Fibroblast of skin of abdomen (primary cell): ENCODE measurements around the gene CTAG2.
A peak's percentile ranks its signal among the peaks of the same experiment; 100 is the strongest.
"Not testable (repeated sequence)": the region's sequence is repeated elsewhere in the genome, so short reads cannot be mapped to it uniquely, and the experiment has no call there.

Experiments
- DNase-seq: peaks from one replicate; pipeline ENCODE4 v3.0.0-alpha.2; 2013

Gene CTAG2

GRCh38 chrX:154645745-154646378 lies 7.5 kb downstream of the CTAG2 start:
- not testable (repeated sequence) for DNase-seq

GRCh38 chrX:154643708-154644107 lies 9.7 kb downstream of the CTAG2 start:
- not testable (repeated sequence) for DNase-seq

GRCh38 chrX:154641740-154642139 lies 11.6 kb downstream of the CTAG2 start:
- DNase-seq = not testable (repeated sequence)

GRCh38 chrX:154633661-154634060 lies 19.7 kb downstream of the CTAG2 start:
- not testable (repeated sequence) for DNase-seq

GRCh38 chrX:154630949-154631348 lies 22.4 kb downstream of the CTAG2 start:
- not testable (repeated sequence) for DNase-seq

- DNase-seq = not testable (repeated sequence)
Measured at GRCh38 chrX:154628960-154629359, 24.4 kb downstream of the CTAG2 start.

- not testable (repeated sequence) for DNase-seq
Measured at GRCh38 chrX:154620767-154621414, 32.5 kb downstream of the CTAG2 start.

- not testable (repeated sequence) for DNase-seq
Measured at GRCh38 chrX:154619182-154619581, 34.2 kb downstream of the CTAG2 start, which contains the start of gene CTAG1B. CTAG1B (minus strand) TSS chrX:154619282; CDS start chrX:154619218, 64 bp downstream.

GRCh38 chrX:154613586-154613985 lies 39.8 kb downstream of the CTAG2 start:
- DNase-seq = not testable (repeated sequence)

GRCh38 chrX:154611146-154611545 lies 42.2 kb downstream of the CTAG2 start:
- DNase-seq = not testable (repeated sequence)

GRCh38 chrX:154608823-154609222 lies 44.6 kb downstream of the CTAG2 start:
- not testable (repeated sequence) for DNase-seq

GRCh38 chrX:154607976-154608375 lies 45.4 kb downstream of the CTAG2 start:
- not testable (repeated sequence) for DNase-seq

GRCh38 chrX:154607370-154607769 lies 46.0 kb downstream of the CTAG2 start:
- no peak for DNase-seq

- DNase-seq = no peak
Measured at GRCh38 chrX:154605566-154605965, 47.8 kb downstream of the CTAG2 start.

- DNase-seq = peak; percentile 56
Measured at GRCh38 chrX:154603438-154604430, 49.6 kb downstream of the CTAG2 start.

- no peak for DNase-seq
Measured at GRCh38 chrX:154602766-154603437, 50.5 kb downstream of the CTAG2 start.

GRCh38 chrX:154602226-154602625 lies 51.2 kb downstream of the CTAG2 start:
- no peak for DNase-seq
